Prostate gland (tissue), 2 donors: ENCODE measurements around the gene LRRTM4. TPM values are rescaled to one million over a fixed set of nuclear protein-coding genes. Genes with fewer than 3 reads are reported as not detected.

Experiments used
- DNase-seq: peaks from one replicate; pipeline ENCODE4 v3.0.0-alpha.2; 2019; ENCODE audit warnings: low spot score
- H3K27ac ChIP-seq, 2 donors: fragments of 200-600 bp; sonication (generic); 2 replicates each; pipeline ENCODE4 v1.5.1; 2017 to 2019
- H3K27me3 ChIP-seq: fragments of 200-600 bp; sonication (generic); replicated peaks from 2 replicates; pipeline ENCODE4 v1.5.1; 2019; ENCODE audit not compliant: insufficient read depth
- H3K36me3 ChIP-seq, 2 donors: fragments of 200-600 bp; sonication (generic); 1 replicate in 1 of 2; 2 replicates in 1 of 2; pipeline versions ENCODE4 v1.5.1 to v1.8.1; 2017 to 2019
- H3K4me1 ChIP-seq: fragments of 200-600 bp; sonication (generic); replicated peaks from 2 replicates; pipeline ENCODE4 v1.5.1; 2019
- H3K4me3 ChIP-seq, 2 donors: fragments of 200-600 bp; sonication (generic); 2 replicates each; pipeline ENCODE4 v1.5.1; 2017 to 2019
- H3K9me3 ChIP-seq: fragments of 200-600 bp; sonication (generic); 2 replicates; pipeline ENCODE4 v1.5.1; 2017
- CTCF ChIP-seq, 4 experiments: fragments of 200-600 bp in 2 of 4; fragments of 450-650 bp in 2 of 4; sonication (generic) in 2 of 4; IDR thresholded peaks; 1 replicate in 3 of 4; 2 replicates in 1 of 4; pipeline ENCODE4 v1.5.1; 2016 to 2019; ENCODE audit warnings: antibody characterized with exemption in 4 of 4, mild to moderate bottlenecking in 2 of 4, moderate library complexity in 2 of 4
- POLR2A ChIP-seq: fragments of 450-650 bp; IDR thresholded peaks from one replicate; pipeline ENCODE4 v1.6.1; 2016; ENCODE audit warnings: antibody characterized with exemption, mild to moderate bottlenecking
- POLR2AphosphoS5 ChIP-seq: sonication (generic); formaldehyde crosslinking; IDR thresholded peaks from one replicate; pipeline ENCODE4 v1.6.1; 2017; ENCODE audit warnings: antibody characterized with exemption
- WGBS: methylation state at CpG from one replicate; pipeline ENCODE4 v1.1.5; 2018; 5-methylcytosine and 5-hydroxymethylcytosine counted together
- intact Hi-C: fragments of 100-400 bp; cut with DNase I; formaldehyde crosslinking; loops from one replicate; pipeline ENCODE4 v1.14.2; 2022
- total RNA-seq, 2 donors: library from RNA; depleted of rRNA; stranded (reverse); fragments of >200 nt; gene quantifications; one replicate each; pipeline ENCODE4 v1.1.0, GENCODE V29; 2016

Gene LRRTM4
- total RNA-seq, 2 donors from 2014 or later: 0.09 to 6.2 TPM

- no peak overlapping the region for H3K27ac ChIP-seq
- no peaks in the 10 kb centered on the region for H3K4me1 ChIP-seq
- no peak for DNase-seq
- TF ChIP-seq POLR2AphosphoS5 (no peak), POLR2A (no peak), CTCF (IDR thresholded peaks at IDR 0.05) (no peak)
- no peaks in the 10 kb centered on the region for H3K36me3 ChIP-seq
- intact Hi-C loops: no loop called here
- no peak overlapping the region for H3K4me3 ChIP-seq
- WGBS: 51% methylated on average over 2 of the region's 2 CpGs
- no peaks in the 10 kb centered on the region for H3K9me3 ChIP-seq
- H3K27me3 ChIP-seq: no peaks in the 10 kb centered on the region
Observed at GRCh38 chr2:77552956-77553355, 30.8 kb upstream of the LRRTM4 start.

GRCh38 chr2:77538031-77538430 is 15.9 kb upstream of the LRRTM4 start:
- no peak for TF ChIP-seq POLR2A
- no peak for TF ChIP-seq POLR2AphosphoS5
- no peak for TF ChIP-seq CTCF (IDR thresholded peaks at IDR 0.05)
- Histone ChIP-seq H3K4me1 (no peaks in the 10 kb centered on the region), H3K27me3 (no peaks in the 10 kb centered on the region), H3K4me3 (no peak overlapping the region), H3K27ac (no peak overlapping the region), H3K36me3 (no peaks in the 10 kb centered on the region), H3K9me3 (no peaks in the 10 kb centered on the region)
- WGBS: 76% methylated on average over 3 of the region's 3 CpGs
- intact Hi-C loops: no loop called here
- no peak for DNase-seq

- Histone ChIP-seq H3K27me3 (no peaks in the 10 kb centered on the region), H3K36me3 (no peaks in the 10 kb centered on the region), H3K4me3 (no peak overlapping the region), H3K4me1 (no peaks in the 10 kb centered on the region), H3K9me3 (no peaks in the 10 kb centered on the region), H3K27ac (no peak overlapping the region)
- intact Hi-C loops: no loop called here
- WGBS: 91% methylated on average over 1 of the region's 1 CpG
- DNase-seq: no peak
- TF ChIP-seq POLR2A (no peak), CTCF (IDR thresholded peaks at IDR 0.05) (no peak), POLR2AphosphoS5 (no peak)
Observed at GRCh38 chr2:77522888-77523287, 712 bp upstream of the LRRTM4 start.

GRCh38 chr2:77521548-77521891 is 656 bp downstream of the LRRTM4 start:
- Histone ChIP-seq H3K36me3 (no peaks in the 10 kb centered on the region), H3K4me1 (no peaks in the 10 kb centered on the region), H3K27ac (no peak overlapping the region), H3K4me3 (no peak overlapping the region), H3K9me3 (no peaks in the 10 kb centered on the region), H3K27me3 (no peaks in the 10 kb centered on the region)
- WGBS: 42% methylated on average over 7 of the region's 7 CpGs
- no peak for DNase-seq
- intact Hi-C loops: no loop called here
- TF ChIP-seq CTCF (IDR thresholded peaks at IDR 0.05): no peak
- TF ChIP-seq POLR2A: no peak
- no peak for TF ChIP-seq POLR2AphosphoS5

DNA sequence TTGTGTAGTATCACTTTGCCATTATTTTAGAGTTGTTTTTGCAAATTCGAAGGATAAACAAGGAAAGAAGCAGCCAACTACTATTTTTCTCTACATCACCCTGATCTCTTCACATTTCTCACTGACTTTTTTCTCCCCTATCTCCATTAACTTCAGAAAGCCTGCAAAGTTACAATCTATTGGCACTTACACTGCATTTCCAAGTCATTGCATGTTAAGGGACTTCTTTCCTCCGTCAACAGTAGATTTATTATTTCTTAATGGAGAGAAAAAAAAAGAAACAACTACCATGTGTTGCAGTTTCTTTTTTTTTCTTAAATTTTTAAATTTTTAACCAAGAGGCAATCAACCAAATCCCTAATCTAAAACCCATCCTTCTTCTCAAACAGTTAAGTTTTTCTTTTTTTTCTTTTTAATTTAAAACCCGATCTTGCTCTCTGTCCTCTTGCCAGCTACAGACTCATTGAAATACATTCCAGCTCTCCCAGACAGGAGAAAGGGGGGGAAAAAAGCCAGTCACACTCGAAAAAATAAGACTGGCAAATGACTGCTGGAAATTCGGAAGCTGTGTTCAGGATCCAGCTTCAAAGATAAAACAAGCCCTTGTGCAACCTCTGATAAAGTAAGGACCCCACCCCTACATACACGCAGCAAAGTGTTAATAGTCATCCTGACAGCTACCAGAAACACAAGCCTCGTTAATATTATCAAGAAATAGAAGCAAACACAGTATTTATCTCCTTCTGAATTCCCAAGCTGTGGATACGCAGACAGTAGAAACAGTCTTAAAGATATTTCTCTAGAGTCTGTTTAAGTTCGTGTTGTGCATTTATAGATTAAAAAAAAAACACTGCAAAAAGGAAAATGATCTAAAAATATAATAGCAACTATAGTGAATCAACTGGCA is 1.3 kb downstream of the LRRTM4 start:
- no peak overlapping the region for H3K27ac ChIP-seq
- H3K9me3 ChIP-seq: no peaks in the 10 kb centered on the region
- H3K4me1 ChIP-seq: no peaks in the 10 kb centered on the region
- no peak for DNase-seq
- no peak for TF ChIP-seq CTCF (IDR thresholded peaks at IDR 0.05)
- no peak for TF ChIP-seq POLR2AphosphoS5
- no peak for TF ChIP-seq POLR2A
- no peaks in the 10 kb centered on the region for H3K27me3 ChIP-seq
- intact Hi-C loops: no loop called here
- no peaks in the 10 kb centered on the region for H3K36me3 ChIP-seq
- H3K4me3 ChIP-seq: no peak overlapping the region
- WGBS: 10% methylated on average over 9 of the region's 9 CpGs
